COLO668 (cell line): ENCODE measurements around the gene TWNK.
"Not testable (repeated sequence)": the region's sequence is repeated elsewhere in the genome, so short reads cannot be mapped to it uniquely, and the experiment has no call there.

Experiments
- DNase-seq: peaks from one replicate; lab custom pipeline; 2025; ENCODE audit not compliant: unreplicated experiment; lab: John Stamatoyannopoulos, UW

TWNK gene

GRCh38 chr10:101030496-101031127 is 43.3 kb downstream of the TWNK start:
- no peak for DNase-seq

- peak; percentile 90 for DNase-seq
These were observed 43.9 kb downstream of the TWNK start, which contains the start of the genes PDZD7 and SFXN3 for GRCh38 chr10:101031128-101031795. Gene PDZD7 (minus strand): TSS chr10:101031129. CDS start chr10:101030219, 910 bp downstream. Gene SFXN3 (plus strand): TSS chr10:101031234. CDS start chr10:101034695, 3,461 bp downstream.

GRCh38 chr10:101031796-101032636 is 44.7 kb downstream of the TWNK start:
- peak; percentile 52 for DNase-seq

GRCh38 chr10:101032637-101033224 is 45.4 kb downstream of the TWNK start:
- DNase-seq, result peak; percentile 23

- DNase-seq, result no peak
These were observed 45.9 kb downstream of the TWNK start for GRCh38 chr10:101033276-101033675.

GRCh38 chr10:101034404-101034803 is 47.1 kb downstream of the TWNK start:
- DNase-seq, result not testable (repeated sequence)

- no peak for DNase-seq
These were observed 48.0 kb downstream of the TWNK start for GRCh38 chr10:101035314-101035713.

GRCh38 chr10:101035916-101036702 is 48.8 kb downstream of the TWNK start:
- no peak for DNase-seq

GRCh38 chr10:101036726-101037125 is 49.4 kb downstream of the TWNK start:
- DNase-seq, result no peak

- DNase-seq, result no peak
These were observed 51.1 kb downstream of the TWNK start for GRCh38 chr10:101038484-101038883.

GRCh38 chr10:101040061-101040460 is 52.7 kb downstream of the TWNK start:
- no peak for DNase-seq

- no peak for DNase-seq
These were observed 53.5 kb downstream of the TWNK start for GRCh38 chr10:101040851-101041250.

GRCh38 chr10:101041252-101041761 is 54.0 kb downstream of the TWNK start:
- DNase-seq, result peak; percentile 54

GRCh38 chr10:101042118-101042517 is 54.8 kb downstream of the TWNK start:
- no peak for DNase-seq

- peak; percentile 93 for DNase-seq
These were observed 55.5 kb downstream of the TWNK start for GRCh38 chr10:101042667-101043362.

GRCh38 chr10:101043363-101043707 is 56.0 kb downstream of the TWNK start:
- DNase-seq, result peak; percentile 17
